Activated gamma-delta T cell treated with Interleukin-2 at 50 U/mL for 16 hours (primary cell): ENCODE results near the gene CALML4.
"Not testable (repeated sequence)": the region's sequence is repeated elsewhere in the genome, so short reads cannot be mapped to it uniquely, and the experiment has no call there.

Source experiments
- DNase-seq: peaks from one replicate; pipeline ENCODE4 v3.0.0-alpha.2; 2020

Gene CALML4

GRCh38 chr15:68224546-68225250 is 19.6 kb upstream of the CALML4 start:
- no peak for DNase-seq

- no peak for DNase-seq
These were observed 19.0 kb upstream of the CALML4 start for GRCh38 chr15:68224108-68224507.

GRCh38 chr15:68223171-68223570 is 18.0 kb upstream of the CALML4 start:
- DNase-seq: no peak

- not testable (repeated sequence) for DNase-seq
These were observed 17.3 kb upstream of the CALML4 start for GRCh38 chr15:68222432-68222743.

GRCh38 chr15:68221530-68222431 is 16.6 kb upstream of the CALML4 start:
- not testable (repeated sequence) for DNase-seq

GRCh38 chr15:68220967-68221366 is 15.8 kb upstream of the CALML4 start:
- no peak for DNase-seq

GRCh38 chr15:68220489-68220888 is 15.4 kb upstream of the CALML4 start:
- DNase-seq: no peak

GRCh38 chr15:68218847-68219798 is 14.0 kb upstream of the CALML4 start:
- no peak for DNase-seq

- no peak for DNase-seq
These were observed 13.2 kb upstream of the CALML4 start for GRCh38 chr15:68218331-68218730.

- DNase-seq: no peak
These were observed 12.2 kb upstream of the CALML4 start for GRCh38 chr15:68217341-68217740.

- DNase-seq: no peak
These were observed 9.7 kb upstream of the CALML4 start for GRCh38 chr15:68214838-68215254.

GRCh38 chr15:68213991-68214837 is 9.1 kb upstream of the CALML4 start:
- DNase-seq: no peak

- DNase-seq: not testable (repeated sequence)
These were observed 8.3 kb upstream of the CALML4 start for GRCh38 chr15:68213491-68213845.

GRCh38 chr15:68211656-68212320 is 6.7 kb upstream of the CALML4 start:
- DNase-seq: no peak

- DNase-seq: peak; percentile 41
These were observed 5.9 kb upstream of the CALML4 start for GRCh38 chr15:68210821-68211655.

GRCh38 chr15:68210409-68210756 is 5.3 kb upstream of the CALML4 start:
- no peak for DNase-seq

GRCh38 chr15:68209735-68210408 is 4.7 kb upstream of the CALML4 start:
- DNase-seq: no peak

- DNase-seq: no peak
These were observed 4.1 kb upstream of the CALML4 start for GRCh38 chr15:68209272-68209671.

- DNase-seq: no peak
These were observed 3.6 kb upstream of the CALML4 start for GRCh38 chr15:68208636-68209240.

- DNase-seq: no peak
These were observed 3.0 kb upstream of the CALML4 start for GRCh38 chr15:68208136-68208535.
